Esophagus squamous epithelium (tissue), 4 donors: ENCODE measurements around the gene JPH2.

Source experiments
- CTCF ChIP-seq, 6 experiments: fragments of 450-650 bp in 4 of 6; fragments of 200-600 bp in 2 of 6; sonication (generic) in 2 of 6; IDR thresholded peaks; one replicate each; pipeline ENCODE4 v1.5.1; 2016 to 2019; ENCODE audit warnings: antibody characterized with exemption in 6 of 6, mild to moderate bottlenecking in 4 of 6, moderate library complexity in 4 of 6
- POLR2A ChIP-seq, 4 donors: fragments of 450-650 bp; IDR thresholded peaks; one replicate each; pipeline ENCODE4 v1.6.1; 2017; ENCODE audit warnings: antibody characterized with exemption in 4 of 4, mild to moderate bottlenecking in 4 of 4, moderate library complexity in 3 of 4

GRCh38 chr20:44080646-44081267, 106.2 kb downstream of the JPH2 start:
- peak; percentile 87 to 100 (median 99) for TF ChIP-seq CTCF (IDR thresholded peaks at IDR 0.05)
- TF ChIP-seq POLR2A (IDR thresholded peaks at IDR 0.05) = no peak
